Measurements from ENCODE around the gene ADAMTS2.

ADAMTS2 gene

GRCh38 chr5:179242676-179243075 lies 102.6 kb downstream of the ADAMTS2 start:
- H3K36me3 ChIP-seq (ENCODE audit: insufficient read depth, low read length): no peaks in the 10 kb centered on the region; the same call in 1 of the 2 replicates
- peaks cover 3% of the 10 kb centered on the region; the same call in 1 of the 2 replicates for H3K9me3 ChIP-seq (ENCODE audit: control insufficient read depth, insufficient read depth, low read length)
- H3K9ac ChIP-seq (ENCODE audit: low read depth, low read length): no peak overlapping the region
- no peaks in the 10 kb centered on the region for H3K4me1 ChIP-seq (ENCODE audit: insufficient read depth, low read length)

- Histone ChIP-seq H3K9ac (ENCODE audit: low read depth, low read length) (no peak overlapping the region), H3K36me3 (ENCODE audit: insufficient read depth, low read length) (no peaks in the 10 kb centered on the region; the same call in 1 of the 2 replicates), H3K4me1 (ENCODE audit: insufficient read depth, low read length) (no peaks in the 10 kb centered on the region), H3K9me3 (ENCODE audit: control insufficient read depth, insufficient read depth, low read length) (peaks cover 5% of the 10 kb centered on the region; the same call in 1 of the 2 replicates)
Observed at GRCh38 chr5:179241764-179242370, 103.4 kb downstream of the ADAMTS2 start.

GRCh38 chr5:179241175-179241574 lies 104.1 kb downstream of the ADAMTS2 start:
- Histone ChIP-seq H3K36me3 (ENCODE audit: insufficient read depth, low read length) (no peaks in the 10 kb centered on the region; the same call in 1 of the 2 replicates), H3K4me1 (ENCODE audit: insufficient read depth, low read length) (no peaks in the 10 kb centered on the region), H3K9ac (ENCODE audit: low read depth, low read length) (no peak overlapping the region), H3K9me3 (ENCODE audit: control insufficient read depth, insufficient read depth, low read length) (peaks cover 5% of the 10 kb centered on the region; the same call in 1 of the 2 replicates)

GRCh38 chr5:179240561-179240960 lies 104.7 kb downstream of the ADAMTS2 start:
- Histone ChIP-seq H3K9ac (ENCODE audit: low read depth, low read length) (no peak overlapping the region), H3K9me3 (ENCODE audit: control insufficient read depth, insufficient read depth, low read length) (peaks cover 2% of the 10 kb centered on the region; the same call in 1 of the 2 replicates), H3K4me1 (ENCODE audit: insufficient read depth, low read length) (no peaks in the 10 kb centered on the region), H3K36me3 (ENCODE audit: insufficient read depth, low read length) (no peaks in the 10 kb centered on the region)

- Histone ChIP-seq H3K9ac (ENCODE audit: low read depth, low read length) (no peak overlapping the region), H3K9me3 (ENCODE audit: control insufficient read depth, insufficient read depth, low read length) (peaks cover 2% of the 10 kb centered on the region; the same call in 1 of the 2 replicates), H3K36me3 (ENCODE audit: insufficient read depth, low read length) (no peaks in the 10 kb centered on the region), H3K4me1 (ENCODE audit: insufficient read depth, low read length) (no peaks in the 10 kb centered on the region)
Observed at GRCh38 chr5:179239256-179240135, 105.8 kb downstream of the ADAMTS2 start.

- H3K9me3 ChIP-seq (ENCODE audit: control insufficient read depth, insufficient read depth, low read length): peaks cover 2% of the 10 kb centered on the region; the same call in 1 of the 2 replicates
Observed at GRCh38 chr5:179238628-179238970, 106.7 kb downstream of the ADAMTS2 start.

GRCh38 chr5:179237770-179238627 lies 107.3 kb downstream of the ADAMTS2 start:
- Histone ChIP-seq H3K4me1 (ENCODE audit: insufficient read depth, low read length) (no peaks in the 10 kb centered on the region), H3K36me3 (ENCODE audit: insufficient read depth, low read length) (no peaks in the 10 kb centered on the region), H3K9ac (ENCODE audit: low read depth, low read length) (no peak overlapping the region), H3K9me3 (ENCODE audit: control insufficient read depth, insufficient read depth, low read length) (peaks cover 2% of the 10 kb centered on the region; the same call in 1 of the 2 replicates)

More at GRCh38 chr5:179238628-179238970, 106.7 kb downstream of the ADAMTS2 start:
- Histone ChIP-seq H3K36me3 (ENCODE audit: insufficient read depth, low read length) (no peaks in the 10 kb centered on the region), H3K9ac (ENCODE audit: low read depth, low read length) (no peak overlapping the region), H3K4me1 (ENCODE audit: insufficient read depth, low read length) (no peaks in the 10 kb centered on the region)

- H3K9ac ChIP-seq (ENCODE audit: low read depth, low read length): no peak overlapping the region
- no peaks in the 10 kb centered on the region for H3K4me1 ChIP-seq (ENCODE audit: insufficient read depth, low read length)
- no peaks in the 10 kb centered on the region for H3K36me3 ChIP-seq (ENCODE audit: insufficient read depth, low read length)
- peaks cover 2% of the 10 kb centered on the region; the same call in 1 of the 2 replicates for H3K9me3 ChIP-seq (ENCODE audit: control insufficient read depth, insufficient read depth, low read length)
Observed at GRCh38 chr5:179235416-179236400, 109.6 kb downstream of the ADAMTS2 start.

GRCh38 chr5:179234563-179235135 lies 110.6 kb downstream of the ADAMTS2 start:
- H3K4me1 ChIP-seq (ENCODE audit: insufficient read depth, low read length): 0 out of 2 replicates have a peak, but pooled peaks cover under 1% of the 10 kb centered on the region
- H3K9ac ChIP-seq (ENCODE audit: low read depth, low read length): no peak overlapping the region
- H3K36me3 ChIP-seq (ENCODE audit: insufficient read depth, low read length): no peaks in the 10 kb centered on the region
- 0 out of 2 replicates have a peak, but pooled peaks cover 2% of the 10 kb centered on the region for H3K9me3 ChIP-seq (ENCODE audit: control insufficient read depth, insufficient read depth, low read length)

GRCh38 chr5:179233909-179234562 lies 111.2 kb downstream of the ADAMTS2 start:
- Histone ChIP-seq H3K4me1 (ENCODE audit: insufficient read depth, low read length) (peaks cover 4% of the 10 kb centered on the region; the same call in 1 of the 2 replicates), H3K9ac (ENCODE audit: low read depth, low read length) (no peak overlapping the region), H3K9me3 (ENCODE audit: control insufficient read depth, insufficient read depth, low read length) (0 out of 2 replicates have a peak, but pooled peaks cover 2% of the 10 kb centered on the region), H3K36me3 (ENCODE audit: insufficient read depth, low read length) (no peaks in the 10 kb centered on the region)

GRCh38 chr5:179232091-179232735 lies 113.0 kb downstream of the ADAMTS2 start:
- H3K9me3 ChIP-seq (ENCODE audit: control insufficient read depth, insufficient read depth, low read length): 0 out of 2 replicates have a peak, but pooled peaks cover under 1% of the 10 kb centered on the region
- H3K36me3 ChIP-seq (ENCODE audit: insufficient read depth, low read length): no peaks in the 10 kb centered on the region

GRCh38 chr5:179231309-179231708 lies 114.0 kb downstream of the ADAMTS2 start:
- Histone ChIP-seq H3K9me3 (ENCODE audit: control insufficient read depth, insufficient read depth, low read length) (no peaks in the 10 kb centered on the region), H3K36me3 (ENCODE audit: insufficient read depth, low read length) (no peaks in the 10 kb centered on the region), H3K4me1 (ENCODE audit: insufficient read depth, low read length) (peaks cover 14% of the 10 kb centered on the region; the same call in 1 of the 2 replicates), H3K9ac (ENCODE audit: low read depth, low read length) (no peak overlapping the region)

More at GRCh38 chr5:179232091-179232735, 113.0 kb downstream of the ADAMTS2 start:
- Histone ChIP-seq H3K9ac (ENCODE audit: low read depth, low read length) (no peak overlapping the region), H3K4me1 (ENCODE audit: insufficient read depth, low read length) (peaks cover 14% of the 10 kb centered on the region; the same call in 1 of the 2 replicates)

Data from ES-I3 (cell line).